ENCODE measurements around the gene COQ8A.

GRCh38 chr1:227003165-227003564, 63.1 kb downstream of the COQ8A start:
- TF ChIP-seq CTCF (IDR thresholded peaks at IDR 0.05; ENCODE audit: insufficient read depth, low read length) (no peak), POLR2AphosphoS5 (IDR thresholded peaks at IDR 0.05; ENCODE audit: low read depth) (no peak)
